ENCODE data around the gene NHSL1.

Gene NHSL1

GRCh38 chr6:138521790-138522189 lies 22.5 kb upstream of the NHSL1 start:
- no peak for DNase-seq

- no peak for DNase-seq
These were observed 21.2 kb upstream of the NHSL1 start for GRCh38 chr6:138520463-138520862.

GRCh38 chr6:138518054-138518453 lies 18.8 kb upstream of the NHSL1 start:
- no peak for DNase-seq

GRCh38 chr6:138517635-138518034 lies 18.3 kb upstream of the NHSL1 start:
- peak; percentile 66 for DNase-seq

- no peak for DNase-seq
These were observed 16.5 kb upstream of the NHSL1 start for GRCh38 chr6:138515657-138516248.

GRCh38 chr6:138514860-138515540 lies 15.7 kb upstream of the NHSL1 start:
- DNase-seq = no peak

GRCh38 chr6:138512609-138513008 lies 13.3 kb upstream of the NHSL1 start:
- no peak for DNase-seq

- DNase-seq = no peak
These were observed 10.8 kb upstream of the NHSL1 start for GRCh38 chr6:138510093-138510492.

GRCh38 chr6:138509371-138509770 lies 10.1 kb upstream of the NHSL1 start:
- peak; percentile 50 for DNase-seq

GRCh38 chr6:138508676-138508988 lies 9.3 kb upstream of the NHSL1 start:
- DNase-seq = no peak

GRCh38 chr6:138507977-138508675 lies 8.8 kb upstream of the NHSL1 start:
- DNase-seq = no peak

GRCh38 chr6:138504764-138505689 lies 5.7 kb upstream of the NHSL1 start:
- DNase-seq = no peak

GRCh38 chr6:138503881-138504680 lies 4.8 kb upstream of the NHSL1 start:
- DNase-seq = no peak

- DNase-seq = no peak
These were observed 3.3 kb upstream of the NHSL1 start for GRCh38 chr6:138502546-138502945.

- no peak for DNase-seq
These were observed 1.7 kb upstream of the NHSL1 start for GRCh38 chr6:138500867-138501446.

- DNase-seq = no peak
These were observed 861 bp upstream of the NHSL1 start for GRCh38 chr6:138500045-138500665.

GRCh38 chr6:138498629-138499302 lies 528 bp downstream of the NHSL1 start:
- no peak for DNase-seq

- DNase-seq = no peak
These were observed 2.0 kb downstream of the NHSL1 start for GRCh38 chr6:138497286-138497685.

- no peak for DNase-seq
These were observed 5.0 kb downstream of the NHSL1 start for GRCh38 chr6:138494312-138494711.

- no peak for DNase-seq
These were observed 5.9 kb downstream of the NHSL1 start for GRCh38 chr6:138493413-138493812.

GRCh38 chr6:138492871-138493270 lies 6.4 kb downstream of the NHSL1 start:
- DNase-seq = no peak

Measured in stimulated activated CD8-positive, alpha-beta memory T cell treated with anti-CD3 and anti-CD28 coated beads, Interleukin-4, amount 100 ng/mL, for 48 hours (primary cell).